NCI-H2029 treated with DMSO at 0.1 percent for 48 hours (cell line): ENCODE measurements around the gene PRLR.
"Not testable (repeated sequence)": the region's sequence is repeated elsewhere in the genome, so short reads cannot be mapped to it uniquely, and the experiment has no call there.

Experiments used
- DNase-seq: peaks from one replicate; lab custom pipeline; 2025; lab: John Stamatoyannopoulos, UW

The PRLR gene

GRCh38 chr5:35230038-35230611, at the start of gene PRLR:
TSS of gene PRLR (minus strand) at chr5:35230487. CDS start at chr5:35089620, 140,867 bp downstream.
- DNase-seq, result no peak

- DNase-seq, result no peak
Observed at GRCh38 chr5:35274839-35275509, 44.7 kb upstream of the PRLR start.

GRCh38 chr5:35269006-35269405, 38.7 kb upstream of the PRLR start:
- DNase-seq, result no peak

GRCh38 chr5:35266276-35266675, 36.0 kb upstream of the PRLR start:
- DNase-seq, result no peak

GRCh38 chr5:35264509-35264908, 34.2 kb upstream of the PRLR start:
- no peak for DNase-seq

GRCh38 chr5:35263266-35263877, 33.1 kb upstream of the PRLR start:
- DNase-seq, result no peak

GRCh38 chr5:35253582-35253981, 23.3 kb upstream of the PRLR start:
- DNase-seq, result no peak

GRCh38 chr5:35252963-35253362, 22.7 kb upstream of the PRLR start:
- no peak for DNase-seq

GRCh38 chr5:35248843-35249780, 18.8 kb upstream of the PRLR start:
- no peak for DNase-seq

GRCh38 chr5:35247648-35248034, 17.4 kb upstream of the PRLR start:
- DNase-seq, result no peak

- DNase-seq, result no peak
Observed at GRCh38 chr5:35246900-35247647, 16.8 kb upstream of the PRLR start.

GRCh38 chr5:35246411-35246810, 16.1 kb upstream of the PRLR start:
- DNase-seq, result no peak

GRCh38 chr5:35245371-35245770, 15.1 kb upstream of the PRLR start:
- DNase-seq, result not testable (repeated sequence)

GRCh38 chr5:35244171-35244570, 13.9 kb upstream of the PRLR start:
- no peak for DNase-seq

- no peak for DNase-seq
Observed at GRCh38 chr5:35242702-35243258, 12.5 kb upstream of the PRLR start.

- no peak for DNase-seq
Observed at GRCh38 chr5:35240892-35241291, 10.6 kb upstream of the PRLR start.

- no peak for DNase-seq
Observed at GRCh38 chr5:35239911-35240610, 9.8 kb upstream of the PRLR start.

GRCh38 chr5:35239476-35239875, 9.2 kb upstream of the PRLR start:
- no peak for DNase-seq

- DNase-seq, result no peak
Observed at GRCh38 chr5:35237580-35238376, 7.5 kb upstream of the PRLR start.

- no peak for DNase-seq
Observed at GRCh38 chr5:35236770-35237169, 6.5 kb upstream of the PRLR start.
